Activated naive CD8-positive, alpha-beta T cell treated with anti-CD3 and anti-CD28 coated beads, Interleukin-2, amount 10 ng/mL, durations not matched to agents 7 days and 5 days (primary cell): Measurements from ENCODE around the gene ARL6IP1. TPM values are rescaled to one million over a fixed set of nuclear protein-coding genes. Genes with fewer than 3 reads are reported as not detected.

Source experiments
- ATAC-seq: fragments of 150-1000 bp; cut with Tn5 transposase; one replicate; pipeline ENCODE4 v1.10.0; 2021; ENCODE audit warnings: low read depth, moderate library complexity
- POLR2A ChIA-PET: fragments of 350-600 bp; sonication (Branson Sonifier 250); formaldehyde crosslinking; loops from one replicate; lab custom pipeline; 2021; ENCODE audit warnings: antibody characterized with exemption; lab: Charles Lee
- DNase-seq: peaks from one replicate; pipeline ENCODE4 v3.0.0; 2021
- H3K27ac Mint-ChIP-seq: one replicate; pipeline ENCODE4 v1.8.0; 2022; ENCODE audit warnings: mild to moderate bottlenecking, mixed read lengths
- H3K27me3 Mint-ChIP-seq: one replicate; pipeline ENCODE4 v1.8.0; 2022; ENCODE audit warnings: mild to moderate bottlenecking, moderate library complexity, mixed read lengths
- H3K36me3 Mint-ChIP-seq: one replicate; pipeline ENCODE4 v1.8.0; 2021; ENCODE audit warnings: mild to moderate bottlenecking, mixed read lengths
- H3K4me1 Mint-ChIP-seq: one replicate; pipeline ENCODE4 v1.8.0; 2021; ENCODE audit warnings: mixed read lengths
- H3K4me3 Mint-ChIP-seq: one replicate; pipeline ENCODE4 v1.8.0; 2022; ENCODE audit warnings: mild to moderate bottlenecking, moderate library complexity, mixed read lengths
- H3K9me3 Mint-ChIP-seq: one replicate; pipeline ENCODE4 v1.8.0; 2021; ENCODE audit warnings: mixed read lengths
- total RNA-seq, 2 experiments: library from RNA; stranded (reverse); gene quantifications; one replicate each; pipeline ENCODE4 v1.2.3, GENCODE V29; 2021

The ARL6IP1 gene
- total RNA-seq, result 100 to 1,000 TPM; 176 to 182 TPM

GRCh38 chr16:18801145-18801972 lies at the start of gene ARL6IP1:
Gene ARL6IP1, minus strand, starts transcription at chr16:18801549. Its CDS starts 83 bp downstream, at chr16:18801466.
- H3K4me3 Mint-ChIP-seq, result peak within 1 kb of the TSS; percentile 99
- no peaks in the 10 kb centered on the region for H3K27me3 Mint-ChIP-seq
- DNase-seq, result peak; percentile 99
- H3K27ac Mint-ChIP-seq, result peak within 1 kb of the TSS; percentile 98
- POLR2A ChIA-PET, result interaction anchor here (0.6 to 8.2 kb wide), 17 partner anchors 13 to 1456 kb away, joined by 3 to 214 read pairs (median 5); partner anchors contain the start of genes COQ7, RPS15A and SMG1
- H3K4me1 Mint-ChIP-seq, result peaks cover 46% of the 10 kb centered on the region
- peaks cover 26% of the 10 kb centered on the region for H3K36me3 Mint-ChIP-seq
- H3K9me3 Mint-ChIP-seq, result no peaks in the 10 kb centered on the region
- ATAC-seq, result peak; percentile 96

GRCh38 chr16:18846416-18846815 lies 45.1 kb upstream of the ARL6IP1 start:
- POLR2A ChIA-PET, result interaction anchor here (1.5 kb wide), 1 partner anchor 56 kb away, joined by 3 read pairs; the partner anchor contains the start of gene RPS15A
- Mint-ChIP-seq H3K27ac (no peak overlapping the region), H3K4me1 (peaks cover 3% of the 10 kb centered on the region), H3K9me3 (no peaks in the 10 kb centered on the region), H3K36me3 (peaks cover 35% of the 10 kb centered on the region), H3K27me3 (no peaks in the 10 kb centered on the region), H3K4me3 (no peak overlapping the region)
- ATAC-seq (no peak), DNase-seq (no peak)

GRCh38 chr16:18842565-18842964 lies 41.2 kb upstream of the ARL6IP1 start:
- Mint-ChIP-seq H3K27ac (no peak overlapping the region), H3K9me3 (no peaks in the 10 kb centered on the region), H3K4me1 (peaks cover 3% of the 10 kb centered on the region), H3K27me3 (no peaks in the 10 kb centered on the region), H3K4me3 (no peak overlapping the region), H3K36me3 (peaks cover 40% of the 10 kb centered on the region)
- POLR2A ChIA-PET, result no interaction called here
- DNase-seq, result no peak
- ATAC-seq, result no peak

GRCh38 chr16:18841833-18842525 lies 40.6 kb upstream of the ARL6IP1 start:
- H3K27me3 Mint-ChIP-seq, result no peaks in the 10 kb centered on the region
- peaks cover 42% of the 10 kb centered on the region for H3K36me3 Mint-ChIP-seq
- no peak for ATAC-seq
- no peak overlapping the region for H3K4me3 Mint-ChIP-seq
- no peak overlapping the region for H3K27ac Mint-ChIP-seq
- no peaks in the 10 kb centered on the region for H3K9me3 Mint-ChIP-seq
- no peak for DNase-seq
- POLR2A ChIA-PET, result no interaction called here
- peaks cover 3% of the 10 kb centered on the region for H3K4me1 Mint-ChIP-seq

- Mint-ChIP-seq H3K4me1 (peaks cover 3% of the 10 kb centered on the region), H3K27me3 (no peaks in the 10 kb centered on the region), H3K9me3 (no peaks in the 10 kb centered on the region), H3K36me3 (peaks cover 45% of the 10 kb centered on the region), H3K4me3 (no peak overlapping the region), H3K27ac (no peak overlapping the region)
- DNase-seq, result no peak
- no peak for ATAC-seq
- POLR2A ChIA-PET, result no interaction called here
Observed at GRCh38 chr16:18839555-18839954, 38.2 kb upstream of the ARL6IP1 start.

GRCh38 chr16:18836702-18837101 lies 35.4 kb upstream of the ARL6IP1 start:
- DNase-seq (no peak), ATAC-seq (no peak)
- Mint-ChIP-seq H3K27ac (no peak overlapping the region), H3K36me3 (peaks cover 41% of the 10 kb centered on the region), H3K4me1 (no peaks in the 10 kb centered on the region), H3K4me3 (no peak overlapping the region), H3K27me3 (no peaks in the 10 kb centered on the region), H3K9me3 (no peaks in the 10 kb centered on the region)
- POLR2A ChIA-PET, result interaction anchor here (1.1 kb wide), 1 partner anchor 33 kb away, joined by 3 read pairs; no protein-coding TSS in a partner anchor

- no peak for DNase-seq
- no peaks in the 10 kb centered on the region for H3K9me3 Mint-ChIP-seq
- no peaks in the 10 kb centered on the region for H3K27me3 Mint-ChIP-seq
- POLR2A ChIA-PET, result no interaction called here
- H3K4me1 Mint-ChIP-seq, result no peaks in the 10 kb centered on the region
- peaks cover 36% of the 10 kb centered on the region for H3K36me3 Mint-ChIP-seq
- H3K4me3 Mint-ChIP-seq, result no peak overlapping the region
- H3K27ac Mint-ChIP-seq, result no peak overlapping the region
- ATAC-seq, result no peak
Observed at GRCh38 chr16:18834864-18835263, 33.5 kb upstream of the ARL6IP1 start.

GRCh38 chr16:18833707-18834505 lies 32.6 kb upstream of the ARL6IP1 start:
- ATAC-seq (no peak), DNase-seq (no peak)
- peak overlapping the region; percentile 4 for H3K27ac Mint-ChIP-seq
- H3K36me3 Mint-ChIP-seq, result peaks cover 38% of the 10 kb centered on the region
- no peaks in the 10 kb centered on the region for H3K27me3 Mint-ChIP-seq
- H3K4me3 Mint-ChIP-seq, result no peak overlapping the region
- POLR2A ChIA-PET, result no interaction called here
- H3K4me1 Mint-ChIP-seq, result no peaks in the 10 kb centered on the region
- H3K9me3 Mint-ChIP-seq, result no peaks in the 10 kb centered on the region

GRCh38 chr16:18832613-18833012 lies 31.3 kb upstream of the ARL6IP1 start:
- no peaks in the 10 kb centered on the region for H3K27me3 Mint-ChIP-seq
- H3K9me3 Mint-ChIP-seq, result no peaks in the 10 kb centered on the region
- peaks cover 2% of the 10 kb centered on the region for H3K4me1 Mint-ChIP-seq
- no peak overlapping the region for H3K27ac Mint-ChIP-seq
- H3K4me3 Mint-ChIP-seq, result no peak overlapping the region
- POLR2A ChIA-PET, result interaction anchor here (5.8 kb wide), 1 partner anchor 31 kb away, joined by 20 read pairs; the partner anchor contains the start of gene ARL6IP1
- peaks cover 39% of the 10 kb centered on the region for H3K36me3 Mint-ChIP-seq
- DNase-seq (no peak), ATAC-seq (no peak)

- H3K4me3 Mint-ChIP-seq, result no peak overlapping the region
- POLR2A ChIA-PET, result interaction anchor here (5.8 kb wide), 1 partner anchor 31 kb away, joined by 20 read pairs; the partner anchor contains the start of gene ARL6IP1
- H3K4me1 Mint-ChIP-seq, result peaks cover 2% of the 10 kb centered on the region
- no peaks in the 10 kb centered on the region for H3K9me3 Mint-ChIP-seq
- H3K27ac Mint-ChIP-seq, result no peak overlapping the region
- peaks cover 35% of the 10 kb centered on the region for H3K36me3 Mint-ChIP-seq
- DNase-seq (no peak), ATAC-seq (no peak)
- H3K27me3 Mint-ChIP-seq, result no peaks in the 10 kb centered on the region
Observed at GRCh38 chr16:18832006-18832405, 30.7 kb upstream of the ARL6IP1 start.

- no peaks in the 10 kb centered on the region for H3K9me3 Mint-ChIP-seq
- POLR2A ChIA-PET, result interaction anchor here (2.8 to 5.8 kb wide), 2 partner anchors 9 to 28 kb away, joined by 9 to 20 read pairs; partner anchors contain the start of gene ARL6IP1
- no peak for DNase-seq
- ATAC-seq, result no peak
- H3K4me1 Mint-ChIP-seq, result peaks cover 2% of the 10 kb centered on the region
- H3K4me3 Mint-ChIP-seq, result no peak overlapping the region
- peaks cover 19% of the 10 kb centered on the region for H3K36me3 Mint-ChIP-seq
- H3K27me3 Mint-ChIP-seq, result no peaks in the 10 kb centered on the region
- no peak overlapping the region for H3K27ac Mint-ChIP-seq
Observed at GRCh38 chr16:18829251-18829650, 27.9 kb upstream of the ARL6IP1 start.

- Mint-ChIP-seq H3K9me3 (no peaks in the 10 kb centered on the region), H3K27ac (peak overlapping the region; percentile 10)
- POLR2A ChIA-PET, result interaction anchor here (1.9 to 5.8 kb wide), 3 partner anchors 8 to 37 kb away, joined by 7 to 20 read pairs (median 9); partner anchors contain the start of genes ARL6IP1 and RPS15A
Observed at GRCh38 chr16:18827890-18828289, 26.5 kb upstream of the ARL6IP1 start.

More at GRCh38 chr16:18827890-18828289, 26.5 kb upstream of the ARL6IP1 start:
- Mint-ChIP-seq H3K36me3 (peaks cover 13% of the 10 kb centered on the region), H3K4me3 (no peak overlapping the region), H3K27me3 (no peaks in the 10 kb centered on the region), H3K4me1 (peaks cover 2% of the 10 kb centered on the region)
- no peak for ATAC-seq
- no peak for DNase-seq
